ENCODE data around the gene RIOX2. TPM values are rescaled to one million over a fixed set of nuclear protein-coding genes. Genes with fewer than 3 reads are reported as not detected.
A peak's percentile ranks its signal among the peaks of the same experiment; 100 is the strongest.

The RIOX2 gene
- total RNA-seq, 1 donor from 2014 or later: 10.4 TPM

GRCh38 chr3:97968376-97968775 lies 3.9 kb downstream of the RIOX2 start:
- H3K4me3 ChIP-seq: no peak overlapping the region
- H3K79me2 ChIP-seq (ENCODE audit: low read depth): no peaks in the 10 kb centered on the region
- H3K4me2 ChIP-seq: no peak overlapping the region
- Mint-ChIP-seq H3K9me3 (no peaks in the 10 kb centered on the region), H3K4me3 (no peak overlapping the region), H3K4me1 (peaks cover 7% of the 10 kb centered on the region), H3K36me3 (peaks cover 12% of the 10 kb centered on the region), H3K27me3 (ENCODE audit: insufficient read depth, low read depth) (peaks cover 6% of the 10 kb centered on the region), H3K27ac (no peak overlapping the region)
- TF ChIP-seq EZH2 (IDR thresholded peaks at IDR 0.05) (no peak), EZH2phosphoT487 (IDR thresholded peaks at IDR 0.05) (no peak), CTCF (IDR thresholded peaks at IDR 0.05) (no peak)
- no peak for DNase-seq (ENCODE audit: low spot score)
- H3K4me1 ChIP-seq: no peaks in the 10 kb centered on the region
- no peak overlapping the region for H2AFZ ChIP-seq (replicated peaks)
- H3K9me3 ChIP-seq (ENCODE audit: low read depth): no peaks in the 10 kb centered on the region
- H3K9ac ChIP-seq: no peak overlapping the region
- H3F3A ChIP-seq (ENCODE audit: low read depth): no peaks in the 10 kb centered on the region
- H3K27me3 ChIP-seq: peaks cover 19% of the 10 kb centered on the region
- H4K20me1 ChIP-seq (ENCODE audit: low read depth): no peaks in the 10 kb centered on the region
- H3K27ac ChIP-seq: no peak overlapping the region
- H3K36me3 ChIP-seq: no peaks in the 10 kb centered on the region

GRCh38 chr3:97967966-97968365 lies 4.3 kb downstream of the RIOX2 start:
- H3F3A ChIP-seq (ENCODE audit: low read depth): no peaks in the 10 kb centered on the region
- peaks cover 7% of the 10 kb centered on the region for H3K4me1 Mint-ChIP-seq
- TF ChIP-seq EZH2 (IDR thresholded peaks at IDR 0.05) (no peak), CTCF (IDR thresholded peaks at IDR 0.05) (peak; percentile 40), EZH2phosphoT487 (IDR thresholded peaks at IDR 0.05) (no peak)
- H3K36me3 Mint-ChIP-seq: peaks cover 12% of the 10 kb centered on the region
- no peak overlapping the region for H3K4me2 ChIP-seq
- H3K4me3 Mint-ChIP-seq: no peak overlapping the region
- DNase-seq (ENCODE audit: low spot score): peak; percentile 16
- H3K4me1 ChIP-seq: no peaks in the 10 kb centered on the region
- H3K27me3 ChIP-seq: peaks cover 15% of the 10 kb centered on the region
- no peak overlapping the region for H3K27ac Mint-ChIP-seq
- H2AFZ ChIP-seq (replicated peaks): no peak overlapping the region
- H3K9me3 ChIP-seq (ENCODE audit: low read depth): no peaks in the 10 kb centered on the region
- no peak overlapping the region for H3K4me3 ChIP-seq
- H4K20me1 ChIP-seq (ENCODE audit: low read depth): no peaks in the 10 kb centered on the region
- H3K9ac ChIP-seq: no peak overlapping the region
- H3K36me3 ChIP-seq: no peaks in the 10 kb centered on the region
- no peak overlapping the region for H3K27ac ChIP-seq
- no peaks in the 10 kb centered on the region for H3K79me2 ChIP-seq (ENCODE audit: low read depth)
- H3K9me3 Mint-ChIP-seq: no peaks in the 10 kb centered on the region
- peaks cover 6% of the 10 kb centered on the region for H3K27me3 Mint-ChIP-seq (ENCODE audit: insufficient read depth, low read depth)

- Histone ChIP-seq H3K27ac (no peak overlapping the region), H3K9ac (no peak overlapping the region), H3K4me3 (no peak overlapping the region), H3F3A (ENCODE audit: low read depth) (no peaks in the 10 kb centered on the region), H3K4me2 (no peak overlapping the region), H3K4me1 (no peaks in the 10 kb centered on the region), H3K79me2 (ENCODE audit: low read depth) (no peaks in the 10 kb centered on the region), H3K27me3 (no peaks in the 10 kb centered on the region), H2AFZ (replicated peaks) (no peak overlapping the region), H3K36me3 (no peaks in the 10 kb centered on the region), H4K20me1 (ENCODE audit: low read depth) (no peaks in the 10 kb centered on the region), H3K9me3 (ENCODE audit: low read depth) (no peaks in the 10 kb centered on the region)
- Mint-ChIP-seq H3K27ac (no peak overlapping the region), H3K36me3 (peaks cover 7% of the 10 kb centered on the region), H3K27me3 (ENCODE audit: insufficient read depth, low read depth) (no peaks in the 10 kb centered on the region), H3K9me3 (no peaks in the 10 kb centered on the region), H3K4me3 (no peak overlapping the region), H3K4me1 (no peaks in the 10 kb centered on the region)
- no peak for TF ChIP-seq EZH2phosphoT487 (IDR thresholded peaks at IDR 0.05)
- no peak for TF ChIP-seq EZH2 (IDR thresholded peaks at IDR 0.05)
- TF ChIP-seq CTCF (IDR thresholded peaks at IDR 0.05): no peak
- no peak for DNase-seq (ENCODE audit: low spot score)
Observed at GRCh38 chr3:97960993-97961766, 11.1 kb downstream of the RIOX2 start.
